GM18907 (cell line): ENCODE measurements around the gene MOB3B.

Experiments used
- ATAC-seq: cut with Tn5 transposase; IDR thresholded peaks from one replicate; pipeline ENCODE4 v1.9.1; 2021; ENCODE audit warnings: mild to moderate bottlenecking, moderate library complexity; ENCODE audit not compliant: unreplicated experiment

MOB3B gene

GRCh38 chr9:27369591-27369990, 160.0 kb downstream of the MOB3B start:
- ATAC-seq, result no peak

GRCh38 chr9:27368316-27368985, 161.2 kb downstream of the MOB3B start:
- no peak for ATAC-seq

- ATAC-seq, result no peak
Measured at GRCh38 chr9:27367921-27368315, 161.7 kb downstream of the MOB3B start.

- ATAC-seq, result peak; percentile 78
Measured at GRCh38 chr9:27367175-27367798, 162.3 kb downstream of the MOB3B start.

GRCh38 chr9:27365707-27366376, 163.8 kb downstream of the MOB3B start:
- peak; percentile 88 for ATAC-seq

GRCh38 chr9:27362447-27363210, 167.0 kb downstream of the MOB3B start:
- no peak for ATAC-seq

GRCh38 chr9:27361492-27361891, 168.1 kb downstream of the MOB3B start:
- no peak for ATAC-seq

- ATAC-seq, result no peak
Measured at GRCh38 chr9:27359763-27360162, 169.9 kb downstream of the MOB3B start.

- ATAC-seq, result no peak
Measured at GRCh38 chr9:27358007-27358406, 171.6 kb downstream of the MOB3B start.

- ATAC-seq, result no peak
Measured at GRCh38 chr9:27356446-27356845, 173.2 kb downstream of the MOB3B start.

- ATAC-seq, result no peak
Measured at GRCh38 chr9:27355166-27355565, 174.4 kb downstream of the MOB3B start.

- ATAC-seq, result peak; percentile 91
Measured at GRCh38 chr9:27353474-27354229, 176.0 kb downstream of the MOB3B start.

- no peak for ATAC-seq
Measured at GRCh38 chr9:27353166-27353473, 176.5 kb downstream of the MOB3B start.

GRCh38 chr9:27352457-27353165, 177.0 kb downstream of the MOB3B start:
- ATAC-seq, result peak; percentile 33

GRCh38 chr9:27351438-27351837, 178.2 kb downstream of the MOB3B start:
- ATAC-seq, result no peak

- ATAC-seq, result no peak
Measured at GRCh38 chr9:27350382-27350976, 179.1 kb downstream of the MOB3B start.

GRCh38 chr9:27349698-27350080, 179.9 kb downstream of the MOB3B start:
- no peak for ATAC-seq

GRCh38 chr9:27348785-27349697, 180.6 kb downstream of the MOB3B start:
- ATAC-seq, result no peak

GRCh38 chr9:27347889-27348288, 181.7 kb downstream of the MOB3B start:
- no peak for ATAC-seq
